Peyer's patch (tissue), 4 donors: Measurements from ENCODE around the gene EDC4.

Source experiments
- CTCF ChIP-seq, 6 experiments: fragments of 450-650 bp in 4 of 6; fragments of 200-600 bp in 2 of 6; sonication (generic) in 1 of 6; IDR thresholded peaks; one replicate each; pipeline ENCODE4 v1.5.1; 2017 to 2019; ENCODE audit warnings: antibody characterized with exemption in 6 of 6, mild to moderate bottlenecking in 3 of 6, moderate library complexity in 1 of 6
- POLR2A ChIP-seq, 2 donors: fragments of 450-650 bp; IDR thresholded peaks; one replicate each; pipeline ENCODE4 v1.5.1; 2017; ENCODE audit warnings: antibody characterized with exemption in 2 of 2, mild to moderate bottlenecking in 2 of 2, moderate library complexity in 2 of 2

GRCh38 chr16:67857547-67858233, 15.2 kb upstream of the EDC4 start:
- TF ChIP-seq CTCF (IDR thresholded peaks at IDR 0.05) (no peak), POLR2A (IDR thresholded peaks at IDR 0.05) (no peak)
